HG03469 (cell line): ENCODE results near the gene IGLON5.
A peak's percentile ranks its signal among the peaks of the same experiment; 100 is the strongest.

ENCODE experiments used
- ATAC-seq: cut with Tn5 transposase; IDR thresholded peaks from one replicate; pipeline ENCODE4 v1.9.1; 2021; ENCODE audit warnings: mild to moderate bottlenecking, moderate library complexity, moderate number of reproducible peaks; ENCODE audit not compliant: unreplicated experiment

The IGLON5 gene

GRCh38 chr19:51337861-51338562 lies 26.6 kb downstream of the IGLON5 start:
- no peak for ATAC-seq

DNA sequence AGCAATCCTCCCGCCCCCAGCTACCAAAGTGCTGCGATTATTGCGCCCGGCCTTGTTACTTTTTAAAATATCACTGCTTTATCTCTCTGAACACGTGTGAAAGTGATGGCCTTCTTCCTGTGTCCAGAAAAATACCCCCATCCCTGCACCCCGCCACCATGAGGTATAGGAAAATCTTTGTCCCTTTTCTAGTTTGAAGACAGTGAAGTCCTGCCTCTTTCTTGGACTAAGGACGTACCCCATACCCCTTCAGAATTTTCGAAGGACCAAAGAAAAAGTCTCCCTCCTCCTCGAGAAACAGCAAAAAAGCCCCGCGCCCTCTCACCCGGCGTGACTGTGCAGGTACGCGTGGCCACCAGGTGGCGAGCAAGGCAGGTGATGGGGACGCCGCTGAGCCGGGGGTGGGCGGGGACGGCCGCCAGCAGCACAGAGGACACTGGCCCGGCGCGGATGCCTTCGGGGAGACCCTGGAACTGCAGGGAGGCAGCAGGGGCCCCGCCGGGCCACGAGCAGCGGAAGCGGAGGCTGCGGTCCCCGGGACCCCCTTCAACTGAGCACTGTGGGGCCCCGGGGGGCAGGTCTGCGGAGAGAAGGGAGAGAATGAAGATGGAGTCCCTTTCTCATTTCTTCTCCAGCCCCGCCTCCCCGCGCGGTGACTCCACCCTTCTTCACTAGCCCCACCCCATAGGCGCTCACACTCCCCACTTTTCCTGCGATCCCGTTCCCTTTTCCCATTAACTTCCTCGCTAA lies 27.3 kb downstream of the IGLON5 start:
- peak; percentile 39 for ATAC-seq

GRCh38 chr19:51339313-51339686 lies 27.9 kb downstream of the IGLON5 start:
- ATAC-seq: no peak

DNA sequence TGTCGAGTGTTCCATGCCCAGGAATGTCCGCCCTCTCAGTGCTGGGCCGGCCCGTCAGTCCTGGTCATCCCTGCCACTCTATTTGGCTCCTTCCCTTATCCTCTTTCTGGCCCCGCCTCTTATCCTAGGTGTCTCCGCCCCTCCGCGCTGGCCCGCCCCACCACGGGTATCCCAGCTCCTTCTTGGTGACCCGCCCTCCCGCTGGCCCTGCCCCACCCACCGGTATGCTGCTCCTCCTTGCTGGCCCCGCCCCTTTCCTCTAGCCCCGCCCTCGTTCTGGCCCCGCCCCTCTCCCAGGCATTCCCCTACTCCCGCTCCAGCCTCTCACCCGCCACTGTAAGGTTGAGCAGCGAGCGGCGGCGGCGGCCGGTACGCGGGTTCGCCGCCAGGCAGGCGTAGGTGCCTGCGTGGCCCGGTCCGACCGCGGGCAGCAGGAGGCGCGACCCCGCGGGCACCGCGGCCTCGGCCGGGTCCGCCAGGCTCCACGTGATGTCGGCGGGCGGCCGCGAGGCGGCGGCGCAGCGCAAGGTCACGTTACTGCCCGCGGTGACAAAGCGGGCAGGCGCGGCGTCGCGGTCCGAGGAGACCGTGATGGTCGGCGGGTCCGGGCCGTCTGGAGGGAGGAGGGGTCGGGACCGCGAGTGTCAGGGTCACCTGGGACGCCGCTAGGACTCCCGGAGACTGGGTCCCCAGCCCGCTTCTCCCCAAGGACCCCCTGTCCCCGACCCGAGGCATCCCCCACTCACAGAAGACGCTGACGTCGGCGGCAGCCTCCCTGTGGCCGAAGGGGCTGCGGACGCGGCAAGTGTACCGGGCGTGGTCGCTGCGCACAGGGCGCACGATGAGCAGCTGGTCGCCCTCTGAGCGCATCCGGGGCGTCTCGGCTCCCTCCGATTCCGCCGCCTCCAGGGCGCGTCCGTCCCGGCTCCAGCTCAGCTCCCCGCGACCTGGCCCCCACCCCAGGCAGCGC lies 28.5 kb downstream of the IGLON5 start:
- no peak for ATAC-seq

DNA sequence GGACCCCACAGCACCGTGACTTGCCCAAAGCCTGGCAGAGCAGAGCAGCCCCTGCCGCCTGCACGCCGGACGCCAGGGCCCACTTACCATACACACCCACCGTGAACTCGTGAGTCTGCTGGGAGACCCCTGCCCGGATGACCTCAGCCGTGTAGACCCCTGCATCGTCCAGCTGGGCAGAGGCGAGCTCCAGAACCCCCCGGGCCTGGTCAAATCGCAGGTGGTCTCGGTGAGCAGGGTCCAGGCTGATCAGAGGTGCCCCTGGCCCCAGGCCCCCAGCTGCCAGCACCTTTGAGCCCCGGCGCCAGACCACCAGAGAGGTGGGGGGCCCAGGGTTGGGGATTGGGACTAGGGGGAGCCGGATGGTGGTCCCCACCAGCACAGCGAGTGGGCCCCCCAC lies 29.6 kb downstream of the IGLON5 start:
- no peak for ATAC-seq

DNA sequence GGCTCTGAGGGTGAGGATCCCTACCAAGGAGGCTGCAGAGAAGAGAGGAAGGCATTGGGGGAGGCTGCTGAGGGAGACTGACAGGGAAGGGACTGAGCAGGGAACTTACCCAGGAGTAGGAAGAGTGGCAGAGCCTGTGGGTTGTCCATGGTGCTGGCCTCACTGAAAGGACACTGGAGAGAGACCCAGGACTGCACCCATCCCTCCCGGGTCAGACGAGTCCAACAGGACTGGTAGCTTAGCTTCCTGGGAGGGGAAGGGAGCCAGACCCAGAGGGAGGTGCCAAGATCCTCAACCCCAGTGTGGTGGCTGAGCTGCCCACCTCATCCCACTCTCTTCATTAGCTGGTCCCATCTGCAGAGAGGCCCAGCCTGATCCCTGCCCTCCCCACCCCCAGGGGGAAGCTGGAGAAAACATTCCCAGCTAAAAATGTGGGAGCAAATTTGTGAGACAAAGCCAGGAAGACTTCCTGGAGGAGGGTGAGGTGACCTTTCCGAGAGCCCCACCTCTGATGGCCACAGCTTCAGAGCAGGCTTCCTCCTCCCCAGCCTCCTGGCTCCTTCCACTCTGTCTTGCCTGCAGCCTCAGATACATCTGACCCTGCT lies 30.6 kb downstream of the IGLON5 start, which contains the start of gene VSIG10L:
Gene VSIG10L, minus strand, starts transcription at position 164 of the 605 bp plus-strand sequence. Its CDS starts 15 bp downstream, at position 149.
- no peak for ATAC-seq

DNA sequence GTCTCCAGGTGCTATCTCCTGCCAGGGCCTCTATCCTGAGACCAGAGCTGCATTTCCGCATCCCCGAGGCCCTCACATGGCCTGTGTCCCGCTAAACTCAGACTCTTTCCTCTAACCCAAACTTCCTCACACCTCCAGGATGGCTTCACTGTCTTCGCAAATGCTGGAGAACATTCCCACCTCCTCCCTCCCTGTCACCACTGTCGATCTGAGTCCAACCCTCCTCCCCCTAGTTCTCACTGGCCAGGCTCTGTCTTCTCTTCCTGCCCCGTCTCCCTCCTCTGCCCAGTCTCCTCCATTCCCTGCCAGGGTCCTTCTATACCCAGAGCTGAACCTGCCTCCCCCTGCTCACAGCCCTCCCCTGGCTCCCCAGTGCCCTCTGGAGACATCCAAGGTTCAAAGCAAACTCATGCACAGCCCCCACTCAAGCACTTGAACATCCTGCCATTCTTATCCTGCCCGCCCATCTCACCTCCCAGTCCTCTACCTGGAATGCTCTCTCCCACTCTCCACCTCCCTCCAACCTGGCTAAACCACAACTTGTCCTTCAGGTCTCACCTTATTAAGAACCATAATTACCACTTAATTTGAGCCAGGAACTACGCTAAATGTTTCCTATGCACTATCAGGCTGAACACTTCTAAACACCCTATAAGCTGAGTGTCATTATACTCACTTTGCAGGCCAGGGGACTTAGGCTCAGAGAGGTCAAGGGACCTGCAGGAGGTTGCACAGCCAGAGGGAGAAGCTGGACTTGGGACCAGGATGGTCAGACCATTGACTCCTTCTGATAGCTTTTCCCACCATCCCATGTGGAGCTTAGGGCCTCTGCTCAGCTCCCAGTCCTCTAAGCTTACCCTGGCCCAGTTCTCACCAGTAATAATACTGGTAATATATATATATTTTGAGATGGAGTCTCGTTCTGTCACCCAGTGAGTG lies 31.5 kb downstream of the IGLON5 start:
- ATAC-seq: no peak

- no peak for ATAC-seq
These were observed 33.7 kb downstream of the IGLON5 start for GRCh38 chr19:51345076-51345620.

- ATAC-seq: no peak
These were observed 35.3 kb downstream of the IGLON5 start for GRCh38 chr19:51346742-51347141.

- ATAC-seq: no peak
These were observed 35.9 kb downstream of the IGLON5 start for GRCh38 chr19:51347209-51347928.

GRCh38 chr19:51351266-51351990 lies 40.0 kb downstream of the IGLON5 start:
- ATAC-seq: no peak

- ATAC-seq: no peak
These were observed 41.4 kb downstream of the IGLON5 start for GRCh38 chr19:51352783-51353360.

GRCh38 chr19:51354103-51354741 lies 42.8 kb downstream of the IGLON5 start:
- ATAC-seq: no peak

DNA sequence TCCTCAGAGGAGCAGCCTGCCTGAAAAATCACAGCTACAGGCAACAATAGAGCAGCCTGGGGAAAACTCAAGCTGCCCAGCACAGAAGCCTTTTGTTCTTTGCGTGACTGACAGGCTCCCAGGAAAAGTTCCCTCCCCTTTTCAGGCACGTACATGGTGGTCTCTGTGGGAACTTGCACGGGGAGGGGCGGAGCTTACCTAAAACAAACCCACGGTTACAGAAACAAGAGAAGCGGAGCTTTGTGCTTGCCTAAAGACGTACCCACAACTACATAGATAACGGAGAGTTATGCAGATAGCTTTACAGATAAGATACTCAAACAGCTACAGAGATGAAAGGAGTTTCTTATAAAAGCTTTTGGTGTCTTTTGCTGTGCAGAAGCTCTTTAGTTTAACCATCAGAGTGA lies 43.3 kb downstream of the IGLON5 start:
- ATAC-seq: no peak

DNA sequence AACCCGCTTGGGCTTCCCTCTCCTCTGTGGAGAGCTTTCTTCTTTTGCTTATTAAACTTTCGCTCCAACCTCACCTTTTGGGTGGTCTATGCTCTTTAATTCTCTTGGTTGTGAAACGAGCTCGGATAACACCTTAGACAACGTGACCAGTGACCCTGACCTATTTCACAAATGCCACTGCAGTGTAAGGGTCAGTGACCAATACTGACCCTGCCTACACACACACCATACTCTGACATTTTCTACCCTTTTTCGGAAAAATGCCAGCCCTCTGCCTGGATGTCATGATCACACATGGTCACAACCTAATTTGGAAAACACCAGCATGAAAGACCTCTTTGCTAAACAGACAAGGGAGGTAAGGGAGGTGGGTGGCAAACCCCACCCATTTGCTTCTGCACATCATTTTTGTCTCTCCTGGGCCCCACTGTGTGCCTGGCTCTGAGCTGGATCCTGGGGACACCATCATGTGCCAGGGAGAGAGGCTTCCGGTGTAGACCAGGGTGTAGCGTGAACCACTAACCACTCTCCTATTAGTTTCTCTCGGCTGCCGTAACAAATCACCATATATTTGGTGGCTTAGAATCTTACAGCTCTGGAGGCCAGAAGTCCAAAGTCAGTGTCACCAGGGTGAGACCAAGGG lies 44.8 kb downstream of the IGLON5 start:
- ATAC-seq: no peak

DNA sequence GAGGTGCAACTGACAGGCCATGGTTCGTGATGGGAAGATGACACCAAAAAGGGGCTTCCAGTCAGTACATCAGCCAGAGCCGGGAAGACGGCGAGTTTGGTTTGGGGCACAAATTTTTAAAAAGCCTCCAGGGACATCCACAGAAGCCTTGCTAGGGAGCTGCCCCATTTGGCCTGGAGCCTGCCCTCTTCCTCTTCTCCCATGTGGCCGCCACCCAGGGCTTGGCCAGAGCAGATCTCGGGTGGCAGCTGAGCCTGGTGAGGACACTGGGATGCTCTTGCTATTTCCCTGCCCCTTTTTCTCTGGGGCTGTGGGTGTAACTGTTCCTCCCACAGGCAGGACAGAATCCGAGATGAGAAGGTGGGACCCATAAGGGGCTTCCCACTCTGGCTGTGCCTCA lies 46.5 kb downstream of the IGLON5 start:
- no peak for ATAC-seq

- ATAC-seq: no peak
These were observed 47.9 kb downstream of the IGLON5 start for GRCh38 chr19:51359294-51359693.
